ENCODE data around the gene SMYD2. TPM values are rescaled to one million over a fixed set of nuclear protein-coding genes. Genes with fewer than 3 reads are reported as not detected.

The SMYD2 gene
- total and polyA plus RNA-seq, 10 of the 15 experiments (the other 5 are each of a cell fraction or from before 2014, with no cell fraction given) = 8.3 to 55.7 (median 26.4) TPM

DNA sequence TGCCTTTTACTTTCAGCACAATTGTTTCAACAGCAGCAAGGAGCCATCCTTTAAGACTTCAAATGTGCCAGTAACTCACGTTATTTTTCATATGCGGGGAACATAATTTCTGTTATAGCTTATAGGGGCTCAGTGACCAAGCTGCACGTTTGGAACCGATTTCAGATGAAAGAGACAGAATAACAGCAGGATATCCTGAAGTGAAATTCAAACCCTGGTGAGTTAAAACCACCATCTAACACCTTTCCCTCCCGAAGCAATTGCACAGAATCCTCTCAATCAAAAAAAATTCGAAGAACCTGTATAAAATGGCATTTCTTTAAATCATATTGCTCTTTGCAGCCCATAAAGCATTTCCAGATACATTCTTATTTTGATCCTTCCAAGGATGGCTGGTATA is 6.9 kb downstream of the SMYD2 start (continued):
- TF ChIP-seq BCL11A (IDR thresholded peaks at IDR 0.05; ENCODE audit: low read depth, low read length) = no peak
- TF ChIP-seq MTA2 (IDR thresholded peaks at IDR 0.05; ENCODE audit: low read depth) = no peak
- TF ChIP-seq NR2F1 (conservative IDR thresholded peaks at IDR 0.05) = no peak
- no peak for TF ChIP-seq NFXL1 (IDR thresholded peaks at IDR 0.05; ENCODE audit: borderline replicate concordance)
- TF ChIP-seq, protein P1, sequence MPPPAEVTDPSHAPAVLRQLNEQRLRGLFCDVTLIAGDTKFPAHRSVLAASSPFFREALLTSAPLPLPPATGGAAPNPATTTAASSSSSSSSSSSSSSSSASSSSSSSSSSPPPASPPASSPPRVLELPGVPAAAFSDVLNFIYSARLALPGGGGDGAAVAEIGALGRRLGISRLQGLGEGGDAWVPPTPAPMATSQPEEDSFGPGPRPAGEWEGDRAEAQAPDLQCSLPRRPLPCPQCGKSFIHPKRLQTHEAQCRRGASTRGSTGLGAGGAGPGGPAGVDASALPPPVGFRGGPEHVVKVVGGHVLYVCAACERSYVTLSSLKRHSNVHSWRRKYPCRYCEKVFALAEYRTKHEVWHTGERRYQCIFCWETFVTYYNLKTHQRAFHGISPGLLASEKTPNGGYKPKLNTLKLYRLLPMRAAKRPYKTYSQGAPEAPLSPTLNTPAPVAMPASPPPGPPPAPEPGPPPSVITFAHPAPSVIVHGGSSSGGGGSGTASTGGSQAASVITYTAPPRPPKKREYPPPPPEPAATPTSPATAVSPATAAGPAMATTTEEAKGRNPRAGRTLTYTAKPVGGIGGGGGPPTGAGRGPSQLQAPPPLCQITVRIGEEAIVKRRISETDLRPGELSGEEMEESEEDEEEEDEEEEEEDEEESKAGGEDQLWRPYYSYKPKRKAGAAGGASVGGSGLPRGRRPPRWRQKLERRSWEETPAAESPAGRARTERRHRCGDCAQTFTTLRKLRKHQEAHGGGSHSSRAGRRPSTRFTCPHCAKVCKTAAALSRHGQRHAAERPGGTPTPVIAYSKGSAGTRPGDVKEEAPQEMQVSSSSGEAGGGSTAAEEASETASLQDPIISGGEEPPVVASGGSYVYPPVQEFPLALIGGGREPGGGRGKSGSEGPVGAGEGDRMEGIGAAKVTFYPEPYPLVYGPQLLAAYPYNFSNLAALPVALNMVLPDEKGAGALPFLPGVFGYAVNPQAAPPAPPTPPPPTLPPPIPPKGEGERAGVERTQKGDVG (CRISPR knock-in tag; IDR thresholded peaks at IDR 0.05) = no peak
- TF ChIP-seq DPF2 (IDR thresholded peaks at IDR 0.05) = no peak
- no peak for TF ChIP-seq CBFB (IDR thresholded peaks at IDR 0.05; ENCODE audit: low read depth)
- TF ChIP-seq ZSCAN29 (IDR thresholded peaks at IDR 0.05) = no peak
- TF ChIP-seq PAX8 (IDR thresholded peaks at IDR 0.05) = no peak

DNA sequence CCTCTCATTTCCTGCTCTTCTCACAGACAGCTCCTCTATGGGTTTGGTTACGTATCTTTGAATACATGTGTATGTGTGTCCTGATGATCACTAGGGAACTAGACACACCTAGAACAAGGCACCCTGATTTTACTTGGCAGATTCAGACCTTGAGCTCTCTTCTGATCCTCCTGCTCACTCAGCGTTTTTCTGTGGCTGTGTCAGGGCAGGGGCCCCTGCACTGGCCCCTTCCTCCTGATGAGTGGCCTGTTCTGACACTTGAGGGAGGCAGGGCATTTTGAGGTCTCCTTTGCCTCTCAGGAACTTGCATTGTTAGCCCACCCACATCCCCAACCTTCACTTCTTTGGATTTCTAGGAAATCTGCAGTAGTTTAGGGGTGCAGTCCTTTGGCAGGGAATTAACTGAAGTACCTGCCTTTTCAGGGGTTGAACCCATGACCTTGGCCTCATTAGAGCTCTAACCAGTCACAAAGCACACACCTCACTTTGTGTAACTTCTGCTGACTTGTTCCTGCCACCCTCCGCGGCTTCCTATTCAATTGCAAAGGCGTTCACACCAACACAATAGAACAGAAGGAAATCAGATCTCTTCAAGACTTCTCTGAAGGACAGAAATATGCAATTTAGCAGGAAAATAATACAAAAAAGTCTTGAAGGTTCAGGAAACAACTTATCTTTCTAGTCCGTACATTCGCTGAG is 8.8 kb downstream of the SMYD2 start:
- H3K79me2 ChIP-seq (ENCODE audit: control insufficient read depth, insufficient read depth, low read length) = no peaks in the 10 kb centered on the region; the same call in 1 of the 2 replicates
- no peak overlapping the region for H3K4me2 ChIP-seq (ENCODE audit: control insufficient read depth, insufficient read depth)
- FAIRE-seq (no peak), ATAC-seq (no peak), DNase-seq (ENCODE audit: low read depth, low spot score) (no peak)
- H3K36me3 ChIP-seq (ENCODE audit: control insufficient read depth in 2 of 2, insufficient read depth in 2 of 2, low read length in 1 of 2) = no peaks in the 10 kb centered on the region
- no peaks in the 10 kb centered on the region for H3K9me3 ChIP-seq (replicated peaks; ENCODE audit: control insufficient read depth, insufficient read depth, low read length)
- H3K4me1 ChIP-seq (ENCODE audit: control insufficient read depth, insufficient read depth, low read length) = no peaks in the 10 kb centered on the region
- intact Hi-C loops (cut with micrococcal nuclease; ENCODE audit: unreplicated experiment) = no loop called here
- ChIA-PET POLR2A (no interaction called here), CTCF (interaction anchor here (1.4 to 2.6 kb wide), 2 partner anchors 28 to 39 kb away, joined by 4 to 12 read pairs; no protein-coding TSS in a partner anchor), RAD21 (ENCODE audit: unreplicated experiment) (no interaction called here), SMC1A (ENCODE audit: uncharacterized antibody, unreplicated experiment) (interaction anchor here (0.8 to 1.2 kb wide), 3 partner anchors 11 to 37 kb away, joined by 3 read pairs; no protein-coding TSS in a partner anchor)
- no peaks in the 10 kb centered on the region for H3K27me3 ChIP-seq (replicated peaks in 1 of 2; ENCODE audit: control insufficient read depth in 2 of 2, insufficient read depth in 2 of 2, low read length in 1 of 2)
- no TSS peak for BruUV-seq (replicated peaks)
- H3K9ac ChIP-seq (ENCODE audit: control insufficient read depth, insufficient read depth, low read length) = no peak overlapping the region
- H2AFZ ChIP-seq (ENCODE audit: control insufficient read depth, low read depth, low read length) = no peak overlapping the region
- H3K4me3 ChIP-seq = no peak overlapping the region
- no peak overlapping the region for H3K27ac ChIP-seq (ENCODE audit: control insufficient read depth, insufficient read depth)
- in situ Hi-C loops (cut with MboI) = no loop called here
- WGBS (ENCODE audit: insufficient coverage, insufficient replicate concordance, low lambda C conversion rate, missing lambda C conversion rate) = 92% methylated on average over 7 of the region's 7 CpGs
- no peaks in the 10 kb centered on the region for H4K20me1 ChIP-seq (ENCODE audit: control insufficient read depth, insufficient read depth)
- no peak for TF ChIP-seq NR2C1 (IDR thresholded peaks at IDR 0.05)
- TF ChIP-seq, protein P2, sequence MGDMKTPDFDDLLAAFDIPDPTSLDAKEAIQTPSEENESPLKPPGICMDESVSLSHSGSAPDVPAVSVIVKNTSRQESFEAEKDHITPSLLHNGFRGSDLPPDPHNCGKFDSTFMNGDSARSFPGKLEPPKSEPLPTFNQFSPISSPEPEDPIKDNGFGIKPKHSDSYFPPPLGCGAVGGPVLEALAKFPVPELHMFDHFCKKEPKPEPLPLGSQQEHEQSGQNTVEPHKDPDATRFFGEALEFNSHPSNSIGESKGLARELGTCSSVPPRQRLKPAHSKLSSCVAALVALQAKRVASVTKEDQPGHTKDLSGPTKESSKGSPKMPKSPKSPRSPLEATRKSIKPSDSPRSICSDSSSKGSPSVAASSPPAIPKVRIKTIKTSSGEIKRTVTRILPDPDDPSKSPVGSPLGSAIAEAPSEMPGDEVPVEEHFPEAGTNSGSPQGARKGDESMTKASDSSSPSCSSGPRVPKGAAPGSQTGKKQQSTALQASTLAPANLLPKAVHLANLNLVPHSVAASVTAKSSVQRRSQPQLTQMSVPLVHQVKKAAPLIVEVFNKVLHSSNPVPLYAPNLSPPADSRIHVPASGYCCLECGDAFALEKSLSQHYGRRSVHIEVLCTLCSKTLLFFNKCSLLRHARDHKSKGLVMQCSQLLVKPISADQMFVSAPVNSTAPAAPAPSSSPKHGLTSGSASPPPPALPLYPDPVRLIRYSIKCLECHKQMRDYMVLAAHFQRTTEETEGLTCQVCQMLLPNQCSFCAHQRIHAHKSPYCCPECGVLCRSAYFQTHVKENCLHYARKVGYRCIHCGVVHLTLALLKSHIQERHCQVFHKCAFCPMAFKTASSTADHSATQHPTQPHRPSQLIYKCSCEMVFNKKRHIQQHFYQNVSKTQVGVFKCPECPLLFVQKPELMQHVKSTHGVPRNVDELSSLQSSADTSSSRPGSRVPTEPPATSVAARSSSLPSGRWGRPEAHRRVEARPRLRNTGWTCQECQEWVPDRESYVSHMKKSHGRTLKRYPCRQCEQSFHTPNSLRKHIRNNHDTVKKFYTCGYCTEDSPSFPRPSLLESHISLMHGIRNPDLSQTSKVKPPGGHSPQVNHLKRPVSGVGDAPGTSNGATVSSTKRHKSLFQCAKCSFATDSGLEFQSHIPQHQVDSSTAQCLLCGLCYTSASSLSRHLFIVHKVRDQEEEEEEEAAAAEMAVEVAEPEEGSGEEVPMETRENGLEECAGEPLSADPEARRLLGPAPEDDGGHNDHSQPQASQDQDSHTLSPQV (IDR thresholded peaks at IDR 0.05) = no peak
- TF ChIP-seq NR2C2 (IDR thresholded peaks at IDR 0.05; ENCODE audit: borderline replicate concordance, control insufficient read depth, insufficient read length, low read depth) = no peak
- TF ChIP-seq STAT3 (IDR thresholded peaks at IDR 0.05; ENCODE audit: low read depth, low read length) = no peak
- no peak for TF ChIP-seq CEBPB (IDR thresholded peaks at IDR 0.05; ENCODE audit: borderline replicate concordance in 1 of 2, low read depth in 2 of 2, low read length in 2 of 2)
- no peak for TF ChIP-seq NFIC (IDR thresholded peaks at IDR 0.05; ENCODE audit: low read depth, low read length)
- TF ChIP-seq SIN3A (IDR thresholded peaks at IDR 0.05; ENCODE audit: low read depth, low read length) = no peak
- TF ChIP-seq GABPA (IDR thresholded peaks at IDR 0.05; ENCODE audit: low read depth) = no peak
- no peak for TF ChIP-seq BMI1 (IDR thresholded peaks at IDR 0.05; ENCODE audit: borderline replicate concordance)

Data from GM12878 (cell line).